Activated CD8-positive, alpha-beta memory T cell treated with anti-CD3 and anti-CD28 coated beads, Interleukin-2, amount 50 U/mL, for 1 hour (primary cell): ENCODE measurements around the gene ZMYM4.
"Not testable (repeated sequence)": the region's sequence is repeated elsewhere in the genome, so short reads cannot be mapped to it uniquely, and the experiment has no call there.

ENCODE experiments used
- DNase-seq: peaks from one replicate; pipeline ENCODE4 v3.0.0-alpha.2; 2020; ENCODE audit errors: extremely low read depth

The ZMYM4 gene

GRCh38 chr1:35454176-35454575 lies 185.7 kb downstream of the ZMYM4 start:
- no peak for DNase-seq

GRCh38 chr1:35454616-35455015 lies 186.1 kb downstream of the ZMYM4 start:
- DNase-seq: no peak

GRCh38 chr1:35460796-35461195 lies 192.3 kb downstream of the ZMYM4 start:
- no peak for DNase-seq

- DNase-seq: no peak
These were observed 193.6 kb downstream of the ZMYM4 start for GRCh38 chr1:35461966-35462651.

- DNase-seq: no peak
These were observed 194.7 kb downstream of the ZMYM4 start for GRCh38 chr1:35463232-35463631.

- DNase-seq: not testable (repeated sequence)
These were observed 195.2 kb downstream of the ZMYM4 start for GRCh38 chr1:35463749-35464148.

GRCh38 chr1:35466120-35466519 lies 197.6 kb downstream of the ZMYM4 start:
- no peak for DNase-seq

- DNase-seq: no peak
These were observed 202.6 kb downstream of the ZMYM4 start for GRCh38 chr1:35470977-35471613.
